Type B pancreatic cell (in vitro differentiated cells): ENCODE measurements around the gene NT5C3B. TPM values are rescaled to one million over a fixed set of nuclear protein-coding genes. Genes with fewer than 3 reads are reported as not detected.

Experiments used
- DNase-seq: peaks from one replicate; pipeline ENCODE4 v3.0.0; 2021; ENCODE audit warnings: mixed read lengths; ENCODE audit not compliant: unreplicated experiment; ENCODE audit errors: extremely low spot score
- H3K27ac Mint-ChIP-seq: 2 replicates; pipeline ENCODE4 v1.8.0; 2021; ENCODE audit warnings: mild to moderate bottlenecking, mixed read lengths
- H3K27me3 Mint-ChIP-seq: 2 replicates; pipeline ENCODE4 v1.8.0; 2021; ENCODE audit warnings: mixed read lengths
- H3K36me3 Mint-ChIP-seq: 2 replicates; pipeline ENCODE4 v1.8.0; 2021; ENCODE audit warnings: mixed read lengths
- H3K4me1 Mint-ChIP-seq: one replicate; pipeline ENCODE4 v1.8.0; 2021; ENCODE audit warnings: mixed read lengths; ENCODE audit not compliant: unreplicated experiment
- H3K4me3 Mint-ChIP-seq: 2 replicates; pipeline ENCODE4 v1.8.0; 2021; ENCODE audit warnings: mild to moderate bottlenecking, mixed read lengths
- H3K9me3 Mint-ChIP-seq: 2 replicates; pipeline ENCODE4 v1.8.0; 2021; ENCODE audit warnings: mixed read lengths
- CTCF ChIP-seq: fragments of 200-600 bp; sonication (generic); conservative IDR thresholded peaks from 2 replicates; pipeline ENCODE4 v1.5.0; 2021; ENCODE audit warnings: antibody characterized with exemption, mild to moderate bottlenecking
- total RNA-seq: library from RNA; stranded (reverse); gene quantifications from 2 replicates; pipeline ENCODE4 v1.2.1, GENCODE V29; 2021; ENCODE audit warnings: low replicate concordance

Gene NT5C3B
- total RNA-seq, 1 donor from 2014 or later = 74.8 TPM

DNA sequence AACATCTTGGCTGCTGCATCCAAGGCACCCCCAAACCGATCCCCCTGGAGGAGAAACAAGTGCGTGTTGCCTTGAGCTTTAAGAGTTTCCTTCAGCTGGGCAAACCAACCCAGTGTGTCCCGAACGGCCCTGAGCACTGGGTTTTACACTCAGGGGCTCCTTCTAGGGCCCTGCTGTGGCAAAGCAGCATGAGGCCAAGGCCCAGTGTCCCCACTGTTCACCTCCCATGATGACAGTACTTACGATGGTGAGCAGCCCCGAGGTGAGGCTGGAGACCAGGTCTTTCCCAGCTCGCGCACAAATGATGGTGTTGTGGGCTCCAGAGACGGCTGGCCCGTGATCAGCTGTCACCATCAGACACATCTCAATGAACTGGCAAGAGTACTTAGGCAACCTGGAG, 35.8 kb upstream of the NT5C3B start:
- H3K4me3 Mint-ChIP-seq = no peak overlapping the region
- H3K27me3 Mint-ChIP-seq = no peaks in the 10 kb centered on the region
- H3K36me3 Mint-ChIP-seq = peaks cover 14% of the 10 kb centered on the region
- DNase-seq = no peak
- no peaks in the 10 kb centered on the region for H3K4me1 Mint-ChIP-seq
- H3K9me3 Mint-ChIP-seq = no peaks in the 10 kb centered on the region
- H3K27ac Mint-ChIP-seq = no peak overlapping the region
- no peak for TF ChIP-seq CTCF

DNA sequence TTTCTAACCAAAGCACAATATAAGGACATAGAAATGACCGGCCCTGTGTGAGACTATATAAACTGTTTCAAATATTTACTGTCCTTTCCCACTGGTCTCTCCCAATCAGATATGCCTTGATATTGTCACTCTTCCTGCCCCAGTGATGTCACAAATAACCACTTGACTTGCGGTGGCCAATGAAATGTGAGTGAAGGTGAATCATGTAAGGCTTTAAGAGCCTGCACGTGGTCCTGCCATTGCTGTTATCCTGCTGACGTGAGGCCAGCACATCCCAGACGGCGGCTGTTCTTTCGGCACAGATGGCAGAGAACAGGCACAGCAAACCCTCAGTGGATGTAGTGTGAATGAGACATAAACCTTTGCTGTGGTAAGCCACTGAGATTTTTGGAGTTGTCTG, 34.6 kb upstream of the NT5C3B start:
- no peak for TF ChIP-seq CTCF
- Mint-ChIP-seq H3K9me3 (no peaks in the 10 kb centered on the region), H3K4me1 (no peaks in the 10 kb centered on the region), H3K4me3 (no peak overlapping the region), H3K27me3 (no peaks in the 10 kb centered on the region), H3K27ac (no peak overlapping the region), H3K36me3 (peaks cover 14% of the 10 kb centered on the region)
- DNase-seq = no peak

- DNase-seq = no peak
- no peaks in the 10 kb centered on the region for H3K4me1 Mint-ChIP-seq
- no peak overlapping the region for H3K27ac Mint-ChIP-seq
- no peaks in the 10 kb centered on the region for H3K27me3 Mint-ChIP-seq
- no peak overlapping the region for H3K4me3 Mint-ChIP-seq
- no peak for TF ChIP-seq CTCF
- peaks cover 14% of the 10 kb centered on the region for H3K36me3 Mint-ChIP-seq
- no peaks in the 10 kb centered on the region for H3K9me3 Mint-ChIP-seq
Measured at GRCh38 chr17:41870097-41870496, 34.1 kb upstream of the NT5C3B start.

GRCh38 chr17:41869426-41869825, 33.4 kb upstream of the NT5C3B start:
- Mint-ChIP-seq H3K27ac (no peak overlapping the region), H3K9me3 (no peaks in the 10 kb centered on the region), H3K4me3 (no peak overlapping the region), H3K4me1 (no peaks in the 10 kb centered on the region), H3K27me3 (no peaks in the 10 kb centered on the region), H3K36me3 (peaks cover 14% of the 10 kb centered on the region)
- TF ChIP-seq CTCF = no peak
- DNase-seq = no peak

DNA sequence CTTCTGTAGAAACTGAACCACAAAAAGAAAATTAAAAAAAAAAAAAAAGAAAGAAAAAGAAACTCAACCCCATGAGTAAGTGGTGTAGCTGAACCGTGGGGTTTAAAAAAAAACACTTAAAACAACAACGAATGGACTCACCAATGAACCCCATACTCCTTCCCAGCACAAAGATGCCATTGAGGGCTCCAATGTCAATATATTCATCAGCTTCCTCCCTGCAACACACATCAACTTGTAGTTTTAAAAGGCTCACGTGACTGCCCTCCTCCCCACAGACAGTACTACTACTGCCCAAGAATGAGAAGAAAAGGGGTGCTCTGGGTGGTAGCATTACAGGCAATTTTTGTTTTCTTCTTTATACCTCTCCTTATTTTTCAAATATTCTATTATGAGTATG, 32.5 kb upstream of the NT5C3B start:
- Mint-ChIP-seq H3K27me3 (no peaks in the 10 kb centered on the region), H3K4me1 (no peaks in the 10 kb centered on the region), H3K9me3 (no peaks in the 10 kb centered on the region), H3K27ac (peak overlapping the region; percentile 48), H3K4me3 (no peak overlapping the region), H3K36me3 (peaks cover 14% of the 10 kb centered on the region)
- TF ChIP-seq CTCF = no peak
- no peak for DNase-seq

DNA sequence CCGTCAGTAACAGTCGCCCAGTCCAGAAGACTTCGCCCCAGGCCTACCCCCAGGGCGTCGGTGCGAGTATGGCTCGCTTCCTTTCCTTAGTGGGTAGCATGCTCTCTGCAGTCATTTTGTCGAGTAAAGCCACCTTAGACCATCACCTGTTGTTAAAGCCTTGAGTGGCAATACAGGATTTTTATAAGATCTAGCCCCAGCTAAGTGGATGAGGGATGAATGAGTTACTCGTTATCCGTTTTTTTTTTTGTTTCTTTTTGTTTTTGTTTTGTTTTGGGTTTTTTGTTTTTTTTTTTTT, 29.5 kb upstream of the NT5C3B start:
- no peak overlapping the region for H3K4me3 Mint-ChIP-seq
- peaks cover 7% of the 10 kb centered on the region for H3K36me3 Mint-ChIP-seq
- no peaks in the 10 kb centered on the region for H3K9me3 Mint-ChIP-seq
- no peak overlapping the region for H3K27ac Mint-ChIP-seq
- H3K4me1 Mint-ChIP-seq = peaks cover 12% of the 10 kb centered on the region
- no peak for TF ChIP-seq CTCF
- no peaks in the 10 kb centered on the region for H3K27me3 Mint-ChIP-seq
- DNase-seq = no peak
